Activated naive CD4-positive, alpha-beta T cell treated with anti-CD3 and anti-CD28 coated beads for 36 hours (primary cell): ENCODE data around the gene NDUFS8. TPM values are rescaled to one million over a fixed set of nuclear protein-coding genes. Genes with fewer than 3 reads are reported as not detected.

Experiments
- CTCF ChIA-PET: fragments of 350-600 bp; sonication (Branson Sonifier 250); formaldehyde crosslinking; loops from one replicate; lab custom pipeline; 2021; ENCODE audit warnings: antibody characterized with exemption; lab: Charles Lee
- DNase-seq: peaks from one replicate; pipeline ENCODE4 v3.0.0-alpha.2; 2020
- H3K27ac Mint-ChIP-seq: one replicate; pipeline ENCODE4 v1.8.0; 2021; ENCODE audit warnings: mild to moderate bottlenecking, mixed read lengths
- H3K27me3 Mint-ChIP-seq: one replicate; pipeline ENCODE4 v1.8.0; 2021; ENCODE audit warnings: low read depth, mixed read lengths
- H3K36me3 Mint-ChIP-seq: one replicate; pipeline ENCODE4 v1.8.0; 2021; ENCODE audit warnings: low read depth, mixed read lengths
- H3K4me1 Mint-ChIP-seq: one replicate; pipeline ENCODE4 v1.8.0; 2021; ENCODE audit warnings: low read depth, mixed read lengths
- H3K4me3 Mint-ChIP-seq: one replicate; pipeline ENCODE4 v1.8.0; 2021; ENCODE audit warnings: mild to moderate bottlenecking, moderate library complexity, mixed read lengths
- H3K9me3 Mint-ChIP-seq: one replicate; pipeline ENCODE4 v1.8.0; 2021; ENCODE audit warnings: mixed read lengths
- intact Hi-C: fragments of 100-400 bp; cut with micrococcal nuclease; formaldehyde crosslinking; loops from one replicate; pipeline ENCODE4 v1.15.1; 2023
- total RNA-seq, 2 experiments: library from RNA; stranded (reverse); gene quantifications; one replicate each; pipeline ENCODE4 v1.2.3, GENCODE V29; 2021

Gene NDUFS8
- total RNA-seq, 2 experiments from 2014 or later: 142 to 162 TPM

DNA sequence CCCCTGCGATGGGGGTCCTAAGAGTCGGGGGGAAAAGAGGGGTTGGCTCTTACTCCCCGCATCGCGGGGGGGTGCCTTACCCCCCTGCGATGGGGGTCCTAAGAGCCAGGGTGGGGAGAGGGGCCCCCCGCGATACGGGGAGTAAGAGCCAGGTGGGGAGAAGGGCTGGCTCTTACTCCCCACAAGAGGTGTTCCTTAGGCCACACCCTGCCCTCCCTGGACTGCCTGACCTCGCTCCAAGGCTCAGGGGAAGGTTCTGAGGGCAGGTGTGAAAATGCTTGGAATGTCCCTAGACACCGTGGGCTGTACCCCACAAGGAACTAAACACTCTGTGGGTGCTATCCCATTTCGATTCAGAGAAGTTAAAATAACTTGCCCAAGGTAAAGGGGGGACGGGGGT is 34.4 kb upstream of the NDUFS8 start:
- no peaks in the 10 kb centered on the region for H3K9me3 Mint-ChIP-seq
- H3K4me3 Mint-ChIP-seq: no peak overlapping the region
- CTCF ChIA-PET: interaction anchor here (1.0 kb wide), 1 partner anchor 40 kb away, joined by 3 read pairs; no protein-coding TSS in a partner anchor
- peaks cover 4% of the 10 kb centered on the region for H3K36me3 Mint-ChIP-seq
- peaks cover 2% of the 10 kb centered on the region for H3K27me3 Mint-ChIP-seq
- no peak overlapping the region for H3K27ac Mint-ChIP-seq
- H3K4me1 Mint-ChIP-seq: peaks cover 13% of the 10 kb centered on the region
- DNase-seq: no peak
- intact Hi-C loops: no loop called here

DNA sequence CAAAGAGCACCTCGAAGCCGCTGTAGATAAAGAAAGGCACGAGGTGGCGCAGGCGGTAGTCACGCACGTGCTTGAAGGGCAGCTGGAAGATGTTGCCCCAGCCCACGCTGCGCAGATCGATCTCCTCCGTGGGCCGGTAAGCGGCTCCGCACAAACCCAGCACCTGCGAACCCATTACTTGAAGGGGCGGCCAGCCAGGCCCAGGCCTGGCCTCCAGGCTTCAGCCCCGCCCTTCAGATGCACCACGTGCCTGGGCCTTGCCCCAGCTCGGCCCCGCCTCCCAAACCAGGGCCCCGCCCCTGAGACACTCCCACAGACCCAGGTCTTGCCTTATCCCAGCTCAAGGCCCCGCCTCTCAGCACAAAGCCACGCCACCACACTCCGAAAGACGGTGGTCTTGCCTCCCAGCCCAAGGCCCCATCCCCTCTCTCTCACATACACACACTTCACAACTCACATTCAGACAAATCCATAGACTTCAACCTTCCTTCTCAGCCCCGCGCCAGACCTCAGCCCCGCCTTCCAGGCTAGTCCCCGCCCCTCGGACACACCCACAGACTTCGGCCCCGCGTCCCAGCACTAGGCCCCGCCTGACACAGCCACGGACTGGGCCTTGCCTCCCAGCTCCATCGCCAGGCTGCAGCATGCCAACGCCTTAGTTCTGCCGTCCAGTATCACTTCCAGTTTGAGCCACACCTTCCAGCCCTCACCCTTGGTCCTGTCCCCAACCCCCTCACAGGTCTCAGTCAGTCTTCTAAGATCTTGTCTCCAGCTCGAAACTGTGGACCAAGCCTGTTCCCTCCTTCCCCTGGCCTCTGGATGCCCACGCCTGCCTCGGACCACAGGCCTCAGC is 33.6 kb upstream of the NDUFS8 start:
- intact Hi-C loops: no loop called here
- CTCF ChIA-PET: interaction anchor here (1.0 kb wide), 1 partner anchor 41 kb away, joined by 3 read pairs; no protein-coding TSS in a partner anchor
- Mint-ChIP-seq H3K27me3 (peaks cover under 1% of the 10 kb centered on the region), H3K36me3 (peaks cover 4% of the 10 kb centered on the region), H3K27ac (no peak overlapping the region), H3K4me3 (no peak overlapping the region), H3K9me3 (no peaks in the 10 kb centered on the region), H3K4me1 (peaks cover 12% of the 10 kb centered on the region)
- DNase-seq: peak; percentile 45

GRCh38 chr11:67997475-67997921 is 33.0 kb upstream of the NDUFS8 start:
- Mint-ChIP-seq H3K27me3 (no peaks in the 10 kb centered on the region), H3K27ac (no peak overlapping the region), H3K4me3 (no peak overlapping the region), H3K9me3 (no peaks in the 10 kb centered on the region), H3K4me1 (peaks cover 14% of the 10 kb centered on the region), H3K36me3 (peaks cover 4% of the 10 kb centered on the region)
- intact Hi-C loops: no loop called here
- CTCF ChIA-PET: no interaction called here
- DNase-seq: no peak

GRCh38 chr11:67998150-67999045 is 32.1 kb upstream of the NDUFS8 start:
- no peak overlapping the region for H3K4me3 Mint-ChIP-seq
- DNase-seq: no peak
- no peaks in the 10 kb centered on the region for H3K27me3 Mint-ChIP-seq
- no peaks in the 10 kb centered on the region for H3K9me3 Mint-ChIP-seq
- H3K36me3 Mint-ChIP-seq: peaks cover 4% of the 10 kb centered on the region
- CTCF ChIA-PET: no interaction called here
- no peak overlapping the region for H3K27ac Mint-ChIP-seq
- intact Hi-C loops: no loop called here
- peaks cover 19% of the 10 kb centered on the region for H3K4me1 Mint-ChIP-seq

DNA sequence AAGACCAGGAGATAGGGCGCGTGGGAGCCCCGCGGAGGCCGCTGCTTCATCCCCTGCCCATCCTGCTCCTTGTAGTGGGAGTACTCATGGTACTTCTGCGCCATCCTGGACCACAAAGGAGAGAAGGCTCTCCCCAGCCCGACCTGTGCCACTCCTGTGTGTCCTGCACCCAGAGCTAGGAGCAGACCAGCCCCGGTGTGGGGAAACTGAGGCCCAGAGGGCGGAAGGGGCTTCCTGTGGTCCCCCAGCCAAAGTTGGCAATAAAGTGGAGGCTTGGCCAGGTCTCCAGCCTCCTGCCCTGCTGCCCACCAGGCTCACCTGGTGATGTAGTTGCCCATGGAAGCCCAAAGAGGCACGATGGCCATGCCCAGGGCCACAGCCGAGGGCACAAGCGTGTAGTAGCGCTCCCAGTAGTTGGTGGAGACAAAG is 31.3 kb upstream of the NDUFS8 start:
- H3K9me3 Mint-ChIP-seq: no peaks in the 10 kb centered on the region
- CTCF ChIA-PET: no interaction called here
- peaks cover 17% of the 10 kb centered on the region for H3K4me1 Mint-ChIP-seq
- no peak overlapping the region for H3K4me3 Mint-ChIP-seq
- no peak overlapping the region for H3K27ac Mint-ChIP-seq
- intact Hi-C loops: no loop called here
- DNase-seq: no peak
- H3K27me3 Mint-ChIP-seq: no peaks in the 10 kb centered on the region
- H3K36me3 Mint-ChIP-seq: peaks cover 4% of the 10 kb centered on the region

GRCh38 chr11:67999704-68000103 is 30.8 kb upstream of the NDUFS8 start:
- Mint-ChIP-seq H3K27me3 (no peaks in the 10 kb centered on the region), H3K4me1 (peaks cover 16% of the 10 kb centered on the region), H3K27ac (no peak overlapping the region), H3K36me3 (peaks cover 4% of the 10 kb centered on the region), H3K9me3 (no peaks in the 10 kb centered on the region), H3K4me3 (no peak overlapping the region)
- intact Hi-C loops: loop anchor here (10.0 kb wide), 1 partner anchor 125 kb away; the partner anchor contains the start of gene CHKA
- CTCF ChIA-PET: no interaction called here
- no peak for DNase-seq

GRCh38 chr11:68002575-68002937 is 27.9 kb upstream of the NDUFS8 start:
- H3K9me3 Mint-ChIP-seq: no peaks in the 10 kb centered on the region
- CTCF ChIA-PET: no interaction called here
- intact Hi-C loops: loop anchor here (10.0 kb wide), 1 partner anchor 122 kb away; the partner anchor contains the start of gene CHKA
- H3K27me3 Mint-ChIP-seq: no peaks in the 10 kb centered on the region
- H3K27ac Mint-ChIP-seq: no peak overlapping the region
- H3K4me1 Mint-ChIP-seq: peaks cover 15% of the 10 kb centered on the region
- no peak for DNase-seq
- H3K36me3 Mint-ChIP-seq: no peaks in the 10 kb centered on the region
- peak overlapping the region; percentile 67 for H3K4me3 Mint-ChIP-seq

DNA sequence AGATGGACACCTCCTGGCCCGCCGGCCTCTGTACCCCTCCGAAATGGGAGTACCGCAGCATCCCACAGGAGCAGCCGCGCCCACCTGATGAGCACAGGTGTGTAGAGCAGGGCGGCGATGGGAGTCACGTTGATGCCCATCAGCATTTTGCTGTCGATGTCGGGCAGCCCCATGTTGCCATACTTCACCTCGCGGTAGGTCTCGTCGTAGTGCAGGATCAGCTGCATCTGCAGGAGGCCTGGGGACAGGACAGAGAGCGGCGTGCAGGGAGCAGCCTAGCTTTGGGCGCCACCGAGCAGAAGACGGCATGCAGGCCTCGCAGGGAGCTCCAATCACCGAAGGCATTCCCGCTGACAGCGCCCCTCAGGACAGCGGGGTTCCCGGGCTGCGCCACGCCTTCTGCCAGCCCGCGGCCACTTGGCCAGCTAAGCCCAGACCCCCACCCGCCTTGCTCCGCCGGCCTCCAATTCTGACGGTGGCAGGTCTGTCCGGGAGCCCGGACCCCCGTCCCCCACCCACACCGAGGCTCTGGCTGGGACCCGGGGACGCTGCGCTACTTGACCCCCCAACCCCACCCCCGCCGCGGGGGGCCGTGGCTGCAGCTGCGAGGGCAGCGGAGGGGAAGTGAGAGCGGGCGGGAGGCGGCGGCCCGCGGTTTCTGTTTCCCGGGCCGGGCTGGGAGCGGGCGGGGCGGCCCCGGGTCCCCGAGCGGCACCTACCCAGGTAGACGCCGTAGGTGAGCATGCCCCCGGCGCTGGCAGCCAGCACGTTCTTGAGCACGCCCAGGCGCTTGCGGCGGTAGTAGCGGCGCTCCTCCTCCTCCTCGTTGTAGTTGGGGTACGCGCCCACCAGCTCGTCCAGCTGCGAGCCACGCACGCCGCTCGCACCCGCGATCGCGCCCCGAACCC is 27.3 kb upstream of the NDUFS8 start:
- Mint-ChIP-seq H3K27ac (no peak overlapping the region), H3K36me3 (no peaks in the 10 kb centered on the region), H3K27me3 (no peaks in the 10 kb centered on the region), H3K4me3 (peak overlapping the region; percentile 82), H3K4me1 (peaks cover 14% of the 10 kb centered on the region), H3K9me3 (no peaks in the 10 kb centered on the region)
- CTCF ChIA-PET: no interaction called here
- intact Hi-C loops: loop anchor here (10.0 kb wide), 1 partner anchor 122 kb away; the partner anchor contains the start of gene CHKA
- DNase-seq: peak; percentile 41

- CTCF ChIA-PET: interaction anchor here (0.9 kb wide), 1 partner anchor 10 kb away, joined by 3 read pairs; no protein-coding TSS in a partner anchor
- Mint-ChIP-seq H3K4me1 (peaks cover 16% of the 10 kb centered on the region), H3K4me3 (peak within 1 kb of the TSS; percentile 82), H3K9me3 (no peaks in the 10 kb centered on the region), H3K27ac (no peak within 1 kb of the TSS), H3K27me3 (no peaks in the 10 kb centered on the region), H3K36me3 (no peaks in the 10 kb centered on the region)
- DNase-seq: peak; percentile 89
- intact Hi-C loops: loop anchor here (2.0 to 10.0 kb wide), 2 partner anchors 27 to 121 kb away; partner anchors contain the start of genes CHKA and NDUFS8
These were observed 26.5 kb upstream of the NDUFS8 start, which contains the start of gene UNC93B1 for GRCh38 chr11:68003846-68004550. Gene UNC93B1, minus strand, starts transcription at chr11:68004097. Its CDS starts 54 bp downstream, at chr11:68004043.

- H3K36me3 Mint-ChIP-seq: no peaks in the 10 kb centered on the region
- no peak overlapping the region for H3K27ac Mint-ChIP-seq
- intact Hi-C loops: loop anchor here (2.0 to 10.0 kb wide), 3 partner anchors 26 to 120 kb away; partner anchors contain the start of genes CHKA and NDUFS8
- DNase-seq: no peak
- CTCF ChIA-PET: interaction anchor here (0.5 to 0.9 kb wide), 3 partner anchors 11 to 397 kb away, joined by 3 to 6 read pairs (median 3); no protein-coding TSS in a partner anchor
- no peaks in the 10 kb centered on the region for H3K27me3 Mint-ChIP-seq
- H3K9me3 Mint-ChIP-seq: no peaks in the 10 kb centered on the region
- H3K4me3 Mint-ChIP-seq: peak overlapping the region; percentile 82
- H3K4me1 Mint-ChIP-seq: peaks cover 24% of the 10 kb centered on the region
These were observed 25.7 kb upstream of the NDUFS8 start for GRCh38 chr11:68004551-68005335.
